ENCODE measurements around the gene NR2F6.

- no peak for TF ChIP-seq CTCF (conservative IDR thresholded peaks at IDR 0.05; ENCODE audit: low read depth, low read length)
- TF ChIP-seq RFX5 (IDR thresholded peaks at IDR 0.05; ENCODE audit: low read depth, low read length): no peak
- no peak for TF ChIP-seq ELK1 (IDR thresholded peaks at IDR 0.05; ENCODE audit: borderline replicate concordance, low read depth, low read length)
- no peak for TF ChIP-seq RCOR1 (IDR thresholded peaks at IDR 0.05; ENCODE audit: insufficient replicate concordance, low read length)
- no peak for TF ChIP-seq MAFK (IDR thresholded peaks at IDR 0.05; ENCODE audit: low read depth, low read length)
- TF ChIP-seq POLR2A (IDR thresholded peaks at IDR 0.05; ENCODE audit: low read depth, low read length): no peak
These were observed 10.4 kb upstream of the NR2F6 start for GRCh38 chr19:17256130-17256529.

Data from IMR-90 (cell line).